Measurements from ENCODE around the gene PPP1R27. TPM values are rescaled to one million over a fixed set of nuclear protein-coding genes. Genes with fewer than 3 reads are reported as not detected.

The PPP1R27 gene
- polyA plus RNA-seq, 1 donor (not counting 4 experiments of a cell fraction or from before 2014, with no cell fraction given), result 0.12 TPM

- Histone ChIP-seq H2AFZ (ENCODE audit: control insufficient read depth, low read length) (no peak overlapping the region), H3K9ac (ENCODE audit: control insufficient read depth, extremely low read depth, insufficient read depth, low read length) (no peak overlapping the region), H3K9me1 (ENCODE audit: control insufficient read depth, extremely low read depth, insufficient read depth, low read length) (no peaks in the 10 kb centered on the region), H3K36me3 (ENCODE audit: control insufficient read depth in 2 of 2, extremely low read depth in 1 of 2, insufficient read depth in 2 of 2, low read length in 2 of 2) (no peaks in the 10 kb centered on the region), H3K4me1 (ENCODE audit: control insufficient read depth, extremely low read depth, insufficient read depth, low read length) (no peaks in the 10 kb centered on the region), H3K27ac (ENCODE audit: control insufficient read depth, insufficient read depth, low read length) (no peak overlapping the region), H3K4me3 (ENCODE audit: control insufficient read depth in 2 of 3, extremely low read depth in 1 of 3, insufficient read depth in 2 of 3, low read depth in 1 of 3, low read length in 3 of 3) (no peak overlapping the region), H4K20me1 (ENCODE audit: control insufficient read depth, extremely low read depth, insufficient read depth, low read length) (no peaks in the 10 kb centered on the region), H3K27me3 (ENCODE audit: control insufficient read depth, extremely low read depth, insufficient read depth, low read length) (no peaks in the 10 kb centered on the region), H3K9me3 (ENCODE audit: control insufficient read depth, low read depth, low read length) (no peaks in the 10 kb centered on the region), H3K4me2 (ENCODE audit: control insufficient read depth, extremely low read depth, insufficient read depth, low read depth, low read length) (no peak overlapping the region), H3K79me2 (ENCODE audit: control insufficient read depth, insufficient read depth, low read length) (no peaks in the 10 kb centered on the region)
- TF ChIP-seq EZH2 (IDR thresholded peaks at IDR 0.05; ENCODE audit: low read length), result no peak
- TF ChIP-seq, protein P1, sequence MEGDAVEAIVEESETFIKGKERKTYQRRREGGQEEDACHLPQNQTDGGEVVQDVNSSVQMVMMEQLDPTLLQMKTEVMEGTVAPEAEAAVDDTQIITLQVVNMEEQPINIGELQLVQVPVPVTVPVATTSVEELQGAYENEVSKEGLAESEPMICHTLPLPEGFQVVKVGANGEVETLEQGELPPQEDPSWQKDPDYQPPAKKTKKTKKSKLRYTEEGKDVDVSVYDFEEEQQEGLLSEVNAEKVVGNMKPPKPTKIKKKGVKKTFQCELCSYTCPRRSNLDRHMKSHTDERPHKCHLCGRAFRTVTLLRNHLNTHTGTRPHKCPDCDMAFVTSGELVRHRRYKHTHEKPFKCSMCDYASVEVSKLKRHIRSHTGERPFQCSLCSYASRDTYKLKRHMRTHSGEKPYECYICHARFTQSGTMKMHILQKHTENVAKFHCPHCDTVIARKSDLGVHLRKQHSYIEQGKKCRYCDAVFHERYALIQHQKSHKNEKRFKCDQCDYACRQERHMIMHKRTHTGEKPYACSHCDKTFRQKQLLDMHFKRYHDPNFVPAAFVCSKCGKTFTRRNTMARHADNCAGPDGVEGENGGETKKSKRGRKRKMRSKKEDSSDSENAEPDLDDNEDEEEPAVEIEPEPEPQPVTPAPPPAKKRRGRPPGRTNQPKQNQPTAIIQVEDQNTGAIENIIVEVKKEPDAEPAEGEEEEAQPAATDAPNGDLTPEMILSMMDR (optimal IDR thresholded peaks at IDR 0.05 in 1 of 3, IDR thresholded peaks at IDR 0.05 in 1 of 3, conservative IDR thresholded peaks at IDR 0.05 in 1 of 3; ENCODE audit: extremely low read depth in 1 of 3, insufficient read depth in 2 of 3, low read length in 3 of 3), result no peak
- FAIRE-seq, result no peak
- dilution Hi-C loops (cut with MboI; ENCODE audit: extremely low pct_ligation_motif_present, low sequenced_read_pairs), result no loop called here
- DNase-seq (ENCODE audit: low read depth, low spot score), result no peak
These were observed 41.9 kb downstream of the PPP1R27 start for GRCh38 chr17:81792675-81793615.

Other genes with a start within 250 kb of the PPP1R27 start
- gene NPLOC4, start 197.9 kb downstream of the PPP1R27 start, polyA plus RNA-seq, result 64.0 to 76.2 TPM (median 71.7 TPM) in 3 replicates
- gene TSPAN10, start 197.9 kb downstream of the PPP1R27 start, polyA plus RNA-seq, result 0.89 to 2.9 TPM (median 1.3 TPM) in 3 replicates
- 0.24 TPM in 1 of 3 replicates, not detected in the others for gene PDE6G, start 178.5 kb downstream of the PPP1R27 start, polyA plus RNA-seq
- 14.7 to 37.4 TPM (median 16.3 TPM) in 3 replicates for gene OXLD1, start 168.4 kb downstream of the PPP1R27 start, polyA plus RNA-seq
- 15.4 to 22.3 TPM (median 17.2 TPM) in 3 replicates for gene CCDC137, start 168.3 kb downstream of the PPP1R27 start, polyA plus RNA-seq
- 46.5 to 58.3 TPM (median 48.7 TPM) in 3 replicates for gene ARL16, start 151.3 kb downstream of the PPP1R27 start, polyA plus RNA-seq
- gene HGS, start 151.0 kb downstream of the PPP1R27 start, polyA plus RNA-seq, result 79.6 to 84.1 TPM (median 81.9 TPM) in 3 replicates
- 78.5 to 96.8 TPM (median 84.2 TPM) in 3 replicates for gene MRPL12, start 131.7 kb downstream of the PPP1R27 start, polyA plus RNA-seq
- gene SLC25A10, start 122.8 kb downstream of the PPP1R27 start, polyA plus RNA-seq, result 12.7 to 18.0 TPM (median 15.9 TPM) in 3 replicates
- not detected in 3 replicates for gene GCGR, start 30.9 kb downstream of the PPP1R27 start, polyA plus RNA-seq
- 17.7 to 29.1 TPM (median 24.4 TPM) in 3 replicates for gene MCRIP1, start 1.8 kb downstream of the PPP1R27 start, polyA plus RNA-seq
- gene P4HB, start 25.5 kb upstream of the PPP1R27 start, polyA plus RNA-seq, result 75.2 to 149 TPM (median 110 TPM) in 3 replicates
- 51.7 to 280 TPM (median 65.7 TPM) in 3 replicates for gene ARHGDIA, start 36.3 kb upstream of the PPP1R27 start, polyA plus RNA-seq
- gene ALYREF, start 56.5 kb upstream of the PPP1R27 start, polyA plus RNA-seq, result 49.6 to 84.5 TPM (median 68.3 TPM) in 3 replicates
- gene ANAPC11, start 56.7 kb upstream of the PPP1R27 start, polyA plus RNA-seq, result 195 to 269 TPM (median 230 TPM) in 3 replicates
- gene NPB, start 67.2 kb upstream of the PPP1R27 start, polyA plus RNA-seq, result 0.07 TPM in 1 of 3 replicates, not detected in the others
- gene PCYT2, start 76.3 kb upstream of the PPP1R27 start, polyA plus RNA-seq, result 38.1 to 47.6 TPM (median 45.8 TPM) in 3 replicates
- 6.9 to 11.9 TPM (median 7.4 TPM) in 3 replicates for gene SIRT7, start 83.1 kb upstream of the PPP1R27 start, polyA plus RNA-seq
- 8.3 to 12.1 TPM (median 9.4 TPM) in 3 replicates for gene MAFG, start 92.7 kb upstream of the PPP1R27 start, polyA plus RNA-seq
- 22.2 to 27.9 TPM (median 27.9 TPM) in 3 replicates for gene PYCR1, start 102.2 kb upstream of the PPP1R27 start, polyA plus RNA-seq
- gene MYADML2, start 112.2 kb upstream of the PPP1R27 start, polyA plus RNA-seq, result not detected in 3 replicates
- not detected in 3 replicates for gene NOTUM, start 126.1 kb upstream of the PPP1R27 start, polyA plus RNA-seq
- gene ASPSCR1, start 142.6 kb upstream of the PPP1R27 start, polyA plus RNA-seq, result 5.2 to 8.3 TPM (median 6.7 TPM) in 3 replicates
- gene CENPX, start 187.8 kb upstream of the PPP1R27 start, polyA plus RNA-seq, result 38.3 to 52.0 TPM (median 48.2 TPM) in 3 replicates
- 2.5 to 3.6 TPM (median 2.9 TPM) in 3 replicates for gene LRRC45, start 188.3 kb upstream of the PPP1R27 start, polyA plus RNA-seq
- 10.2 to 23.0 TPM (median 12.3 TPM) in 3 replicates for gene RAC3, start 196.6 kb upstream of the PPP1R27 start, polyA plus RNA-seq
- 45.4 to 73.6 TPM (median 64.0 TPM) in 3 replicates for gene DCXR, start 202.6 kb upstream of the PPP1R27 start, polyA plus RNA-seq
- gene RFNG, start 216.8 kb upstream of the PPP1R27 start, polyA plus RNA-seq, result 10.2 to 25.3 TPM (median 13.6 TPM) in 3 replicates
- gene GPS1, start 216.8 kb upstream of the PPP1R27 start, polyA plus RNA-seq, result 60.4 to 99.3 TPM (median 81.7 TPM) in 3 replicates
- gene DUS1L, start 230.8 kb upstream of the PPP1R27 start, polyA plus RNA-seq, result 49.1 to 68.3 TPM (median 52.0 TPM) in 3 replicates

Data from keratinocyte (primary cell).